HAP-1 (cell line): ENCODE measurements around the gene ADAMTS17.

ENCODE experiments used
- DNase-seq, 2 experiments: peaks; one replicate each; pipeline ENCODE4 v3.0.0-alpha.2; 2016 to 2020; ENCODE audit warnings: low spot score in 2 of 2
- H3K27me3 ChIP-seq: fragments of 250-450 bp; sonication (Bioruptor Pico); 2 replicates; pipeline ENCODE4 v1.5.1; 2020; ENCODE audit warnings: low read depth, mild to moderate bottlenecking, moderate library complexity
- H3K36me3 ChIP-seq: fragments of 250-450 bp; sonication (Bioruptor Pico); replicated peaks from 2 replicates; pipeline ENCODE4 v1.5.1; 2020; ENCODE audit warnings: mild to moderate bottlenecking
- H3K4me1 ChIP-seq: fragments of 250-450 bp; sonication (Bioruptor Pico); 2 replicates; pipeline ENCODE4 v1.5.1; 2020; ENCODE audit warnings: mild to moderate bottlenecking
- H3K4me3 ChIP-seq: fragments of 250-450 bp; sonication (Bioruptor Pico); 2 replicates; pipeline ENCODE4 v1.5.1; 2020; ENCODE audit warnings: mild to moderate bottlenecking, moderate library complexity
- H3K9me3 ChIP-seq: fragments of 250-450 bp; sonication (Bioruptor Pico); 2 replicates; pipeline ENCODE4 v1.5.1; 2020; ENCODE audit warnings: mild to moderate bottlenecking, moderate library complexity
- in situ Hi-C: fragments of 300-500 bp; cut with MboI; formaldehyde crosslinking; loops from 3 replicates; pipeline ENCODE4 v1.14.3; 2020; ENCODE audit warnings: low sequenced_read_pairs, inconsistent platforms, mixed read lengths

ADAMTS17 gene

DNA sequence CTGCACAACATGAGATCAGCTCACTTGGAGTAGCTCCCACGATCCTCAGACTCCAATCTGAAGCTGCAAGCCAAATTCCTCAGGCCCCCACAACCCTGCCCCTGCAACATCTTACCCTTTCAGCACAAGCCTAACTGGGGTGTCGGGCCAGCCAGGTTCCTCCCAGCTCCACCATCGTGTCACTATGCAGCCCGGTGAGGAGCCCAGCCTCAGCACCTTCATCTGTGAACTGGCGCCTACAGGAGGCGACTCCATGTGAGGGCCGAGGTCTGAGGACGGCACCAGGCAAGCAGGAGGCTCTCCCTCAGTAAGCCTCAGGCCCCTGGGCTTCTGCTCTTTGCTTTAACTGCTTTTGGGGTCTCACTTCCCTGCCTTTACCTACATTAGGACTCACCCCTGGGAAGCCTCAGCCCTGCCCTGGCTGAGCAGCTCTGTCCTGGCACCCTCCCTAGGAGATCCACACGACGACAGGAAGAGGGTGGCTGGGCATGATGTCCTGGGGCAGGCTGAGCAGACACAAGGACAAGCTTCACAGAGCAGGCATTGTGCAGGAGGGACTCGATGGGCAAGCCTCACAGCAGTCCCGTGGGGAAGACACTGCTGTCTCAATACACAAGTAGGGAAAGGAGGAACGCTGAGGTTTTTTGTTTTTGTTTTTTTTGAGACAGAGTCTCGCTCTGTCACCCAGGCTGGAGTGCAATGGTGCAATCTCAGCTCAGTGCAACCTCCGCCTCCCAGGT lies 104.6 kb downstream of the ADAMTS17 start:
- Histone ChIP-seq H3K9me3 (no peaks in the 10 kb centered on the region), H3K4me3 (no peak overlapping the region), H3K4me1 (no peaks in the 10 kb centered on the region), H3K36me3 (no peaks in the 10 kb centered on the region), H3K27me3 (no peaks in the 10 kb centered on the region)
- DNase-seq, result no peak
- in situ Hi-C loops, result no loop called here

GRCh38 chr15:100235030-100235617 lies 106.7 kb downstream of the ADAMTS17 start:
- in situ Hi-C loops, result no loop called here
- Histone ChIP-seq H3K4me3 (no peak overlapping the region), H3K27me3 (no peaks in the 10 kb centered on the region), H3K36me3 (no peaks in the 10 kb centered on the region), H3K4me1 (no peaks in the 10 kb centered on the region), H3K9me3 (no peaks in the 10 kb centered on the region)
- no peak for DNase-seq

DNA sequence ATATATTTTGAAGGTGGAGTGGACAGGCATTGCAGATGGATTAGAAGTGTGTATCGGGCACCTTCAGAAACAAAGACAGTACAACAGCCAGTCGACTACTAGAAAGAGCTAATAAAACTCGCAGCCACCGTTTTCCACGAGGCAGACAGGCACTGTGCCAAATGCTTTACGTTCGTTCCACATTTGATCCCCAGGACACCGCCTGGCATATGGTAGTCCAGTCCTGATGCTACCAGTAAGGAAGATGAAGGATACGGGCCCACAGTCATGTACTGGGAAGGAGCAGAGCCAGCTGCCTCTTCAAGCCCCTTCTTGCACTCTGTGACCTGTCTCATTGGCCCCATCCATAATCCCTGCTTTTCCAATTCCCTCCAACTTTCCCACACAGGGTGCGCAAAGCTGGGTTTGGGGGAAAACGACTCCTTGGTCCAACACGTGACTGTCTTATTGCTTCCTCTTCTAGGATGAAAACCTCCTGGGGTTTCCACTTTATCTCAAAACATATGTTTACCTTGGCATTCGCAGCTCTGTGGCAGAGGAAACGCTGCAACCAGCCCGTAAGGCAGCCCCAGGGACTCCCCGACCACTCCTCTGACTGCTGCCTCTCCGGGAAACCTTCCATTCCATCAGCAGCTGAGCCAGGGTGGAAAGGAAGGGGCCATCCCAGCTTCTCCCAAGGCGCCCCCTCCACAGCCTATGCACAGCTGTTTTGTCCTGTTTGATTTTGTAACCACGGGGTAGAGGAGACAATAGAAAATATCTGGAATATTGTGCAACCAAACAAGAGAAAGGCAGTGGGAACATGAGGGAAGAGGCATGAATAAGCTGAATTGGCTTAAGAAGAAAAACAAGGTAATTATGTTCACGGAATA lies 107.4 kb downstream of the ADAMTS17 start:
- H3K4me1 ChIP-seq, result no peaks in the 10 kb centered on the region
- no peaks in the 10 kb centered on the region for H3K27me3 ChIP-seq
- H3K4me3 ChIP-seq, result no peak overlapping the region
- in situ Hi-C loops, result no loop called here
- no peaks in the 10 kb centered on the region for H3K9me3 ChIP-seq
- no peak for DNase-seq
- no peaks in the 10 kb centered on the region for H3K36me3 ChIP-seq

- Histone ChIP-seq H3K27me3 (no peaks in the 10 kb centered on the region), H3K4me3 (no peak overlapping the region), H3K36me3 (no peaks in the 10 kb centered on the region), H3K4me1 (no peaks in the 10 kb centered on the region), H3K9me3 (no peaks in the 10 kb centered on the region)
- in situ Hi-C loops, result no loop called here
- no peak for DNase-seq
Observed at GRCh38 chr15:100230784-100231183, 111.0 kb downstream of the ADAMTS17 start.

GRCh38 chr15:100229181-100230163 lies 112.3 kb downstream of the ADAMTS17 start:
- H3K27me3 ChIP-seq, result no peaks in the 10 kb centered on the region
- H3K4me3 ChIP-seq, result no peak overlapping the region
- no peaks in the 10 kb centered on the region for H3K9me3 ChIP-seq
- H3K4me1 ChIP-seq, result no peaks in the 10 kb centered on the region
- no peak for DNase-seq
- H3K36me3 ChIP-seq, result no peaks in the 10 kb centered on the region
- in situ Hi-C loops, result no loop called here

DNA sequence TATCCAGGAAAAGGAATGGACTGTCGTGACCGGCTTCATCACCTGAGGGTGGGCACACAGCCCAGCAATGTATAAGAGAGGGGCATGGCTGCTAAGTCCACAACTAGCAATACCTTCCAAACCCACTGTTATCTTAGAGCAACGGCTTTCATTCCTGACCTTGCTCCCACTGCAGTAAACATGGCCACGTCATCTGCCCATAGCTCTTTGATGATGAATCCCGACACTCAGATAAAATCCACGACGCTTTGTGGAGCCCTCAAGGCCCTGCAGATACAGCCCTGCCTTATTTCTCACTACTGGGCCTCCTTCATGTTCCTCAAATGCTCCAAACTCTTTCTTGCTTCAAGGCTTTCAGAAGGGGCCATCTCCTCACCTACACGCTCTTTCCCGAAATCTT lies 114.0 kb downstream of the ADAMTS17 start:
- Histone ChIP-seq H3K9me3 (no peaks in the 10 kb centered on the region), H3K27me3 (no peaks in the 10 kb centered on the region), H3K4me1 (no peaks in the 10 kb centered on the region), H3K4me3 (no peak overlapping the region), H3K36me3 (no peaks in the 10 kb centered on the region)
- DNase-seq, result no peak
- in situ Hi-C loops, result no loop called here

- no peaks in the 10 kb centered on the region for H3K27me3 ChIP-seq
- no peaks in the 10 kb centered on the region for H3K4me1 ChIP-seq
- in situ Hi-C loops, result no loop called here
- H3K4me3 ChIP-seq, result no peak overlapping the region
- no peak for DNase-seq
- no peaks in the 10 kb centered on the region for H3K36me3 ChIP-seq
- no peaks in the 10 kb centered on the region for H3K9me3 ChIP-seq
Observed at GRCh38 chr15:100226107-100226506, 115.7 kb downstream of the ADAMTS17 start.

DNA sequence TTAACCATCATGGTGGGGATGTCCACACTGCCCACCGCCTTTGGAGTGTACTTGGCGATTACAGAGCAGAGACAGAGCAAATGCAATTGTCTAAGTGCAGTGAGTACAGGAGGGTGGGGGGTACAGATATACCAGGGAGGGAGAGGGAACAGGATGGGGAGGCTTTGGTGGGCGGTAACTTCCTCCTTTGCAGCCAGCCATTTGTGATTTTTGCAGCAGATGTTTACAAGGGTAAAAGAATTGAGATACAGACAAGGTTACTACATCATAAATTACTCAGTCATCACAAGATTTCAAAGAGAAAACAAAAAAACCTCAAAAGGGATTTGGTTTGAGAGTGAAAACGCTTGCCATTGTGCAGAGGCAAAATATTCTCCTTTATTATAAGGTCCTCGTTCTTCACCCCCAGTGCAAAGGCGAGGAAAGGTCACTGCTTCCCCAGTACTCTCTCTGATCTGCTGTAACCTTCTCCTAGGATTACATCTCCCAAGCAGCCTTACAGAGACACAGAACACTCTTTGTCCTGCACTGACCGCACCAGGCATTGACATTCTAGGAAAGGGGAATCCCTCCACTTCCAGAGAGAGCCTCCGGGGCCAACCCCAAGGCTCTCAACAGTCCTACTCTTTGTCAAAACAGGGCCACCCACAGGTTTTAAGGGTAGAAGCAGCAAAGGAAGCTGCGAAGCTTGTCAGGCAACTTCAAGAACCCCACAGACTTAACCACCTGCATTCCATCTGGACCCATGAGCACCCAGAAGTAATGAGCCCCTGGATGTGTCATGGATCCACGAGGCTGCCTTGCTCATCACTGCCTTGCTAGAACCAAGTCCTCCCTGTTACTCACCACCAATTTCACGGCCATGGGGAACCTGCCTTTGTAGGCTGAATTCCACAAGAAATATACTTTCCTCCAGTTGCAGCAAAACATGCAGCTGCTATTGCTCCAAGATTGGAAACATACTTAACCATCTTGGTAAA lies 117.3 kb downstream of the ADAMTS17 start:
- Histone ChIP-seq H3K4me3 (no peak overlapping the region), H3K27me3 (no peaks in the 10 kb centered on the region), H3K9me3 (no peaks in the 10 kb centered on the region), H3K36me3 (no peaks in the 10 kb centered on the region), H3K4me1 (no peaks in the 10 kb centered on the region)
- in situ Hi-C loops, result no loop called here
- no peak for DNase-seq

- no peaks in the 10 kb centered on the region for H3K36me3 ChIP-seq
- H3K4me3 ChIP-seq, result no peak overlapping the region
- no peaks in the 10 kb centered on the region for H3K27me3 ChIP-seq
- in situ Hi-C loops, result no loop called here
- H3K9me3 ChIP-seq, result no peaks in the 10 kb centered on the region
- DNase-seq, result no peak
- H3K4me1 ChIP-seq, result no peaks in the 10 kb centered on the region
Observed at GRCh38 chr15:100222349-100222715, 119.4 kb downstream of the ADAMTS17 start.

DNA sequence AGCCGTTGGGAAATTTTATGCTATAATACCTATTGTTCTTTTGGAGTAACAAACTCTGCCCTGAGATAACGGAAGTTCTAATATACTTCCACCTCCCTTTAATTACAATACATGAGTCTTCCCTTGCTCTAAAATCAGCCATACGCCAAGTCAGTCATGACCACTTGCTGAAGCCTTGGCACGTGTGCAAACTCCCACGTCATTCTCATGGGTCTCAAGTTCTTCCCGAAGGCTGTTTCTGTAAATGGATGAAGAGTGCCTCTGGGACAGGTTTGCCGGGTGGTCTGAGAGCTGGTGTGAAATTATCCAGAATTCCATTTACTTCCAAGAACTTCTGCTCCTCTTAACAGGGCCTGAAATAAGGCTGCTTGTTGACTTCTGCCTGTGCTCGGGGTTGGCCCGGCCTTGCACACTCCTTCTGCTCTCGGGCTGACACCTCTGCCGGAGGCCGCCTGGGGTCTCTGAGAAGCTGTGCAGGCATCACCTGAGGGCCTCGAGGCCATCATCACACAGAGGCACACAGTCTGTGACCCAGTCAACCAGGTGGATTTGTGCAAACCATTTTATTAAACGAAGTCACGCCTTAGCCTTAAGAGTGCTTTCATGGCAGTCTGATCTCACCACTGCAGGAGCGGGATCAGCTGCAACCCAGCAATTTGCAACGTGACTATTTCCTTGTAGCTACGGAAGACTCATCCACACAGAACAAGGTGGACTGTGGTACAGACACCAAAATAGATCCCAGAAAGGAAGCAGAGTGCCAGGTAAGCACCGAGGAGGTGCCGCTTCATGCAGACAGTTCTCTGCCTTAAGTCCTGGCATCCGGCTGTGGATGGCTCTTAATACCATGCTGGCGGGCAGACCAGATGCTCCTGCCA lies 120.1 kb downstream of the ADAMTS17 start:
- H3K9me3 ChIP-seq, result no peaks in the 10 kb centered on the region
- no peak overlapping the region for H3K4me3 ChIP-seq
- no peaks in the 10 kb centered on the region for H3K4me1 ChIP-seq
- H3K27me3 ChIP-seq, result no peaks in the 10 kb centered on the region
- DNase-seq, result no peak
- H3K36me3 ChIP-seq, result no peaks in the 10 kb centered on the region
- in situ Hi-C loops, result no loop called here

DNA sequence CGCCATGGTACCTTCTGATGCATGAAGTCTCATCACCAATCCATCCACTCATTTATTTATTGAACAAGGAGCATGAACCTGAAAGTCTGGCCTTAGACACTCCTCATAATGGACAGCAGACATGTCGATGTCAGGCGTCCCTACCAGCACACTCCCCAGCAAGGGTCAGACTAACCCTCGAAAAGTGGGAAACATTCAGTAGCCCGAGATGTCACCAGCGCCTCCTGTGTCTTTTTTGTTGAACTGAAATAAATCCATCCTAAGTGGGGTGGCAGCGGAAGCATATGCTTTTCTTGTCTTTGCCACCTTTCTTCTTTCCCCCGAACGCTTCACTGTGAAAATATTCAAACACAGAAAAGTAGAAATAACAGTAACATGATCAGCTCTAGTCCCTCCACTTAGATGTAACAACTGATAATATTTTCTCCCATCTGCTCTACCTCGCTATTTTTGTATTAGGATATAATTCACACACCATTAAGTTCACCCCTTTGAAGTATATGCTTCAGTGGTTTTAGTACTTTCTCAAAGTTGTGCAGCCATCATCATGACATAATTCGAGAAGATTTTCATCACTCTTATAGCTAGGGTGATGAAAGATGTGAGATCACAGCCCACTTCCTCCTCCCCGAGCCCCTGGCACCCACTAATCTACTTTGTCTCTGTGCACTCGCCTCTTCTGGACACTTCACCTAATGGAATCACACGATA lies 121.6 kb downstream of the ADAMTS17 start:
- in situ Hi-C loops, result no loop called here
- Histone ChIP-seq H3K9me3 (no peaks in the 10 kb centered on the region), H3K4me3 (no peak overlapping the region), H3K36me3 (no peaks in the 10 kb centered on the region), H3K4me1 (no peaks in the 10 kb centered on the region), H3K27me3 (no peaks in the 10 kb centered on the region)
- no peak for DNase-seq
